DLD1 (cell line): ENCODE measurements around the gene TP53.
"Not testable (repeated sequence)": the region's sequence is repeated elsewhere in the genome, so short reads cannot be mapped to it uniquely, and the experiment has no call there.

ENCODE experiments used
- in situ Hi-C: cut with HindIII; loops from 2 replicates; pipeline ENCODE4 v1.10.0; 2017; ENCODE audit warnings: low sequenced_read_pairs

TP53 gene

GRCh38 chr17:7676533-7676932, 10.8 kb downstream of the TP53 start:
- in situ Hi-C loops: no loop called here

DNA sequence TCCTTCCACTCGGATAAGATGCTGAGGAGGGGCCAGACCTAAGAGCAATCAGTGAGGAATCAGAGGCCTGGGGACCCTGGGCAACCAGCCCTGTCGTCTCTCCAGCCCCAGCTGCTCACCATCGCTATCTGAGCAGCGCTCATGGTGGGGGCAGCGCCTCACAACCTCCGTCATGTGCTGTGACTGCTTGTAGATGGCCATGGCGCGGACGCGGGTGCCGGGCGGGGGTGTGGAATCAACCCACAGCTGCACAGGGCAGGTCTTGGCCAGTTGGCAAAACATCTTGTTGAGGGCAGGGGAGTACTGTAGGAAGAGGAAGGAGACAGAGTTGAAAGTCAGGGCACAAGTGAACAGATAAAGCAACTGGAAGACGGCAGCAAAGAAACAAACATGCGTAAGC, 12.4 kb downstream of the TP53 start:
- in situ Hi-C loops: no loop called here

- in situ Hi-C loops: no loop called here
Measured at GRCh38 chr17:7673239-7673638, 14.1 kb downstream of the TP53 start.

DNA sequence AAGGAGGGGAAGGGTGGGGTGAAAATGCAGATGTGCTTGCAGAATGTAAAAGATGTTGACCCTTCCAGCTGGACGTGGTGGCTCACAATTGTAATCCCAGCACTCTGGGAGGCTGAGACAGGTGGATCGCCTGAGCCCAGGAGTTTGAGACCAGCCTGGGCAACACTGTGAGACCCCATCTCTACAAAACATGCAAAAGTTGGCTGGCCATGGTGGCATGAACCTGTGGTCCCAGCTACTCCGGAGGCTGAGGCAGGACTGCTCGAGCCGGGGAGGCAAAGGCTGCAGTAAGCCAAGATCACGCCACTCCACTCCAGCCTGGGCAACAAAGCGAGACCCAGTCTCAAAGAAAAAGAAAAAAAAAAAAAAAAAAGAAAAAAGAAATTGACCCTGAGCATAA, 18.8 kb downstream of the TP53 start:
- in situ Hi-C loops: no loop called here

- in situ Hi-C loops: no loop called here
Measured at GRCh38 chr17:7667656-7668406, 19.5 kb downstream of the TP53 start.

GRCh38 chr17:7656958-7657609, 30.2 kb downstream of the TP53 start:
- in situ Hi-C loops: no loop called here

- in situ Hi-C loops: no loop called here
Measured at GRCh38 chr17:7655541-7655840, 31.8 kb downstream of the TP53 start.

DNA sequence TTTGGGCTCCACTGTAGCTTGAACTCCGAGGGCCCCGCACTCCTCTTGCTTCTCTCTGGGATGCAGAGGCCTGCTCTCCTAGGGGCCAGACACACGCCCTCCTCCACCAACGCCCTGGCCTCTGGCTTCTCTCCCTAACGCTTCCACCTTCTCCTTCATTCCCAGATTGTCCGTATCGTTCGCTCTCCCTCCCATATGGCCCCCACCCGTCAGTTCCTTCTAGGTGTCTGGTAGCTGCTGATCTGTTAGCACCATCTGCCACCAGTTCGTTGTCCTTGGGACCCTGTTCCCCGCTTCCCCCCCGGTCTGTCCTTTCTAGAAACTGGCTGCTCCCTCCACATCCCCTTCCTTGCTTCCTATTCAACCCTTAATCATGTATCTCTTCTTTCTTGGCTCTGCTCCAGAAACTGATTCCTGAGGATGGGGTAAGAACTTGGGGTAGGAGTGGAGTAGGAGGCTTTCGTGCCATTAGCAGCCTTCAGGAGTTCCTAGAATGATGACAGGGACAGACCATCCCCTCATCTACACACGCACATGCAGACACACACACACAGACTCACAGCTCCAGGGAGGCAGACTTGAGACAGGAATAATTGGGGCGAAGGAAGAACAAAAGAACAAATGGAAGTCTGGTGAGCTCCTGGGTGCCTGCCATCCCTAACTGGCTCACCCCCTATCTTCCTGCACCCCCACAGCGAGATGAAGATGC, 32.3 kb downstream of the TP53 start:
- in situ Hi-C loops: no loop called here

- in situ Hi-C loops: no loop called here
Measured at GRCh38 chr17:7652388-7653356, 34.6 kb downstream of the TP53 start.

DNA sequence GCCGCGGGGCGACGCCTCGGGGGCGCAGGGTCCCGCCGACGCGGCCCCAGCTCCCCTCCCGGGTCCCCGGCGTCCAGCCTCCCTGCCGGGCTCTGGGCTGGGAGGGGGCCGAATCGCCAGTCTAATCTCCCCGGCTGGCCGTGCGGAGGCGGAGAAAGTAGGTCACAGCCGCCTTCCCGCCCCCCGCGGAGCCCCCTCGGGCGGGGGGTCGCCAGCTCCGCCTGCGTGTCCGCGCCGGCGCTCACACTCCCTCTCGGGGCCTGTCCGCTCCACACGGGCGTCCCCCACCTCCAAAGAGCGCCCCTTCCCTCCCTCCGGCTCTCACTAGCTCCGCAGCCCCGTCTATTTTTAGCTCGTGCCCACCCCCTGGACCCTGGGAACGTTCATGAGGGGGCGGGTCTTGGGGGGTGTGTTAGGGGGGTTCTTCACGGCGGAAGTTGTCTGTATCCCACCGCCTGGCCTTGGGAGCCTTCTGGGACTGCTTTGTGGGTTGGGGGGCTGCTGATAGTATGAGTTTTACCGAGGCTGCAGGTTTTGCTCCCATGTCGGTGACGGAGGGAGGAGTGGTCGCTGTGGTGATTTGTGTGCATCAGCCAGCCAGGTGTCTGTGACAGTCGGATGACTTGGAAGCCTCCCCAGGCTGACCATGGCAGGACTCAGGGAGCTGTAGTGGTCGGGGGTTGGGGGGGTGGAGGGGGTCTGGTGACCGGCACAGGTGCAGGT, 35.5 kb downstream of the TP53 start:
- in situ Hi-C loops: no loop called here

GRCh38 chr17:7651097-7651664, 36.1 kb downstream of the TP53 start:
- in situ Hi-C loops: no loop called here

DNA sequence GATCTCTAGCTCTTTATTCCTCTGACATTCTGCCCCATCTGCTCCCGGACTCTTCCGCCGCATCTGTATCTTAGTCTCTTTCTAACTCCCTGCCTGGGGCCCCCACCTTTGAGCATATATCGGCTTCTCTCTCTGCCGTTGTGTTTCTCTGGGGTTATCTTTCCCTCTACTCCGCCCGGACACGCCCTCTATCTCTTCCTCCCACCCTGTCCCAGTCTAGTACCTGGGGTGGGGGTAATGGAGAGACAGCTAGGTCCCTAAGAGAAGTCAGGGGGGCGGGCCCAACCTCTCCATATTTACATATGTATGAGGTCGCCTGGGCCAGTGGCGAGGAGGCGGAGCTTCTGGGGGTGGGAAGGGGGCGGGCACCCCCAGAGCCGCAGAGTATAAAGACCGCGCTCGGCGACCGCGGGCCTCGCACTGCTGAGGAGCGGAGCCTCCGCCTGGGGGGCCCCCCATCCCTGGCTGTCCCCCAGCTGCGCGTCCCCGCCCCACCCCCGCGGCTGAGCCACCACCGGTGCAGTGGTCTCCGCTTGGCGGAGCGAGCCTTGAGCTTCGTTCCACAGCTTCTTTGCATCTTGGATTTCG, 36.7 kb downstream of the TP53 start, which contains the start of gene ATP1B2:
Gene ATP1B2, plus strand, starts transcription at position 418 of the 588 bp plus-strand sequence. CDS start 593 bp downstream, outside the sequence.
- in situ Hi-C loops: no loop called here

DNA sequence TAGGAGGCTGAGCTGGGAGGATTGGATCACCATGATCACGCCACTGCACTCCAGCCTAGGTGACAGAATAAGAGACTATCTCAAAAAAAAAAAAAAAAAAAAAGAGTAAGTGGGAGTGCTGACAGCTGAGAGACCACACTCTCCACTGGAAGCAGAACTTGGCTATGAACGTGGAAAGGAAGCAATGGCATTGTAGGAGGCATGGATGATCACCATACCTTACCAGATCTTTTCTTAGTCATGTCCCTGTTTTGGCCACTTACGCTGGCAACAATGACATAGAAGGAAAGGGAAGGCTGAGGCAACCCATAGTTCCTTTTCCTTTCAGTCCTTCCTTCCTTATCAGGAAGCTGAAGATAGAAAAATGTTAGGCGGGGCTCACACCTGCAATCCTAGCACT, 40.3 kb downstream of the TP53 start:
- in situ Hi-C loops: no loop called here

DNA sequence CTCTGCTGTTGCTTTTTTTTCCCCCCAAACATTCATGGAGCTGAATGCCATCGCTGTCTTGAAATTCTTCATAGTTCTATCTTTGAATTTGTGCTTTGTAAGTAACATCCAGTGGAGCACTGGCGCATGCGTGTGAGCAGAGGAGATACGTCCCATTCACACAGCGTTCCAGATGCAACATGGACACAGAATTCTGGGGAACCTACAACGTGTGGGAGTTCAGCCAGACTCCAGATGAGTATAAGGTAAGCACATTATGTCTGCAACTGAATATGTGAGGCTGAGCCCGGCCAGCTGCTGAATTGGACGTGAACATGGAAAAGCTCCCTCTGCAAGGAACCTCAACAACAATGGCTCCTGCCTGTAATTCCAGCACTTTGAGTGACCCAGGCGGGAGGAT, 40.8 kb downstream of the TP53 start:
- in situ Hi-C loops: no loop called here

- in situ Hi-C loops: no loop called here
Measured at GRCh38 chr17:7644775-7645174, 42.5 kb downstream of the TP53 start.

DNA sequence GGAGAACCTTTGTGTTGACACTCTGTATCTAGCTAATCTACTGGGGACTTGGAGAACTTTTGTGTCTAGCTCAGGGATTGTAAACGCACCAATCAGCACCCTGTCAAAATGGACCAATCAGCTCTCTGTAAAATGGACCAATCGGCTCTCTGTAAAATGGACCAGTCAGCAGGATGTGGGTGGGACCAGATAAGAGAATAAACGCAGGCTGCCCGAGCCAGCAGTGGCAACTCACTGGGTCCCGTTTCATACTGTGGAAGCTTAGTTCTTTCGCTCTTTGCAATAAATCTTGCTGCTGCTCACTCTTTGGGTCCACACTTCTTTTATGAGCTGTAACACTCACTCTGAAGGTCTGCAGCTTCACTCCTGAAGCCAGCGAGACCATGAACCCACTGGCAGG, 45.7 kb downstream of the TP53 start:
- in situ Hi-C loops: not testable (repeated sequence)

DNA sequence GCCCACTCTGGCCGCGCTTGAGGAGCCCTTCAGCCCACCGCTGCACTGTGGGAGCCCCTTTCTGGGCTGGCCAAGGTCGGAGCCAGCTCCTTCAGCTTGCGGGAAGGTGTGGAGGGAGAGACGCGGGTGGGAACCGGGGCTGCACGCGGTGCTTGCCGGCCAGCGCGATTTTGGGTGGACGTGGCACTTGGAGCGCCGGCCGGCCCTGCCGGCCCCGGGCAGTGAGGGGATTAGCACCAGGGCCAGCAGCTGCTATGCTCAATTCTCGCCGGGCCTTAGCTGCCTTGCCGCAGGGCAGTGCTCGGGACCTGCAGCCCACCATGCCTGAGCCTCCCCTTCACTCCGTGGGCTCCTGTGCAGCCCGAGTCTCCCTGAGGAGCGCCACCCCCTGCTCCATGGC, 46.5 kb downstream of the TP53 start:
- in situ Hi-C loops: no loop called here

DNA sequence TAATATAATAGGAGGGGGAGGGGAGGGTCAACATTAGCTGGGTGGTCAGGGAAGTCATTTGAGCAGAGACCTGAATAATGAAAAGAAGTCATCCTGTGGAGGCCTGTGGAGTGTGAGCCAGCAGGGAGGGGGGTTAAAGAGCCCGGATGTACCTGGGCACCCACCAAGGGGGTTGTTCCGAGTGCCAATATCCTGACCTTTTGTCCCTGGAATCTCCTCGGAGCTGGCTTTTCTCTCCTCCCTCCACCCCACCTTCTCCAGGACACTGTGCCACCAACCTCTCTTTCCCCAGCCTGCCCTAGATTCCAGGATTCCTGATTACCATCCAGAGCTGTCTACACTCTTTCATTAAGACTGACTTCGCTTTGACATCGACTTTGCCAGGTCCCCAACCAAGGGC, 51.1 kb downstream of the TP53 start:
- in situ Hi-C loops: no loop called here

- in situ Hi-C loops: no loop called here
Measured at GRCh38 chr17:7634384-7634783, 52.9 kb downstream of the TP53 start.

DNA sequence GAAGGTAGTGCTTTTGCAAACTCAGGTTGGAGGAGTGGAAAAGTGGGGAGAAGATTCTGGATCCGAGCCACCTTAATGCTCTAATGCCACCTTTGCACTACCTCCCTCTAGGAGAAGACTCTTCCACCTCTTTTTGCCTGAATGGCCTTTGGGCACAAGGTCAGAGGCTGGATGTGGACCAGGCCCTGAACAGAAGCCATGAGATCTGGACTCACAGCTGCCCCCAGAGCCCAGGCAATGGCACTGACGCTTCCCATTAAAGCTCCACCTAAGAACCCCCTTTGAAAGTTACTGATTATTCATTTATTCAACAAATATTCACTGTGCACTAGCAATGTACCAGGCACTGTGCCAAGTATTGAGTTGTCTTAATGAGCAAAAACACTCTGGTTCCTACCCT, 54.2 kb downstream of the TP53 start:
- in situ Hi-C loops: no loop called here
